IPS-NIHi7 (cell line): ENCODE measurements around the gene TUNAR.
"Not testable (repeated sequence)": the region's sequence is repeated elsewhere in the genome, so short reads cannot be mapped to it uniquely, and the experiment has no call there.

Experiments used
- DNase-seq: peaks from one replicate; pipeline ENCODE4 v3.0.0; 2012; ENCODE audit warnings: mixed read lengths; ENCODE audit errors: extremely low spot score

The TUNAR gene

GRCh38 chr14:95915330-95915729 is 38.7 kb downstream of the TUNAR start:
- peak; percentile 90 for DNase-seq

DNA sequence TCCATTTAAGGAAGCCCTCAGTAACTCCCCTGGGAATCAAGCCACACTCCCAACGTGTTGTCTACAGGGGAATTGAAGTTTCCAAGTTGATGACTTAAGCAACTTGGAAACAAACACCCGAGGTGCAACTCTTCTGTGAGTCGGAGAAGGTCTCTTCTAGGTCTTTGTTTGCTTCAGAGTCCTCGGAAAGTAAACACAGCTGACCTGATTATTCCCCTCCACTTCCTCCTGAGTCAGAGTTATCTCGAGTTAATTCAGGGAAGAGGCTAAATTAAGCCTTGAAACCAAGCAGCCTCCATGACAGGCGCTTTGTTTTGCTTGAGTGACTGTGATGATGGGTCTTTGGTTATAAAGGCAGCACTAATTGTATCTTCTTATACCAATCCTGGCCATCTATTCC is 41.8 kb downstream of the TUNAR start:
- no peak for DNase-seq

DNA sequence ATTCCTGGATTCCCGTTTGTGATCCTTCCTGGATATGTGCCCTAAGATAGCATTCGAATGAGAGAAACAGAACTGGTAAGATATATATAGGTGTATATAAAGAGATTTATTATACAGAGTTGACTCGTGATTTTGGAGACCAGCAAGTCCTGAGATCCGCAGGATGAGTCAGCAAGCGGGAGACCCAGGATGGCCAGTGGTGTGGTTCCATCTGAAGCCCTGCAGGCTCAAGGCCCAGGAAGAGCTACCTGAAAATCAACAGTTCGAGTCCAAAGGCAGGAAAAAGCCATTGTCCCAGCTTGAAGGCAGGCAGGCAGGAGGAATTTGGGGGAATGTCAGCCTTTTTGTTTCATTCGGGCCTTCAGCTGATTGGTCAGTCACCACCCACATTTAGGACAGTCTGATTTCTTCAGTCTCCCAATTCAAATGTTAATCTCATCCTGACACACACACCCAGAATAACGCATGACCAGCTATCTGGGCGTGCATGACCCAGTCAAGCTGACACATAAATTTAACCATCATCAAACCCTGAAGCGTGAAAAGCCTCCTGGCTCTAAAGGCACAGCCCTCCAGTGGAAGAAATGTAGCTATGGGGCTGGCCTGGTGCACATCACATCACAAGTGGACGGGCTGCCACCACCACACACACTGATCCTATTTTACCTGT is 44.3 kb downstream of the TUNAR start:
- no peak for DNase-seq

- DNase-seq: no peak
Observed at GRCh38 chr14:95922080-95922479, 45.4 kb downstream of the TUNAR start.

DNA sequence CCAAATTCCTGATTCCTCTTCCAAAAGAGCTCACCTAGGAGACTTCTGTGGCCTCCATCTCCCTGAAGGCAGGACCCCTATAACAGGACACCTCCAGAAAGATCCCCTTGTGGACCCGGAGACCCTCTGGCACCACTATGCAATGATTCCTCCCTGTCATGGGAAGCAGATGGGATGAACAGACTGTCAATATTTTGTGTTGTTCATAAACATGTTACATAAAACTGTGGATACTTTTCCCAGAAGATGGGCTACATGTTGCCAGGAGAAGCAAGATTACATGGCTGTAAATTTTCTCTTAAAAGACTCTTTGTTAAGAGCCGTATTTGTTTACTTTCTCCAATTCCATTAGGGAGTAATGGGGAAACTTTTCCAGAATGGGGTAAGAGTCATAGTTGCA is 52.1 kb downstream of the TUNAR start:
- no peak for DNase-seq

- DNase-seq: no peak
Observed at GRCh38 chr14:95931384-95931783, 54.8 kb downstream of the TUNAR start.

DNA sequence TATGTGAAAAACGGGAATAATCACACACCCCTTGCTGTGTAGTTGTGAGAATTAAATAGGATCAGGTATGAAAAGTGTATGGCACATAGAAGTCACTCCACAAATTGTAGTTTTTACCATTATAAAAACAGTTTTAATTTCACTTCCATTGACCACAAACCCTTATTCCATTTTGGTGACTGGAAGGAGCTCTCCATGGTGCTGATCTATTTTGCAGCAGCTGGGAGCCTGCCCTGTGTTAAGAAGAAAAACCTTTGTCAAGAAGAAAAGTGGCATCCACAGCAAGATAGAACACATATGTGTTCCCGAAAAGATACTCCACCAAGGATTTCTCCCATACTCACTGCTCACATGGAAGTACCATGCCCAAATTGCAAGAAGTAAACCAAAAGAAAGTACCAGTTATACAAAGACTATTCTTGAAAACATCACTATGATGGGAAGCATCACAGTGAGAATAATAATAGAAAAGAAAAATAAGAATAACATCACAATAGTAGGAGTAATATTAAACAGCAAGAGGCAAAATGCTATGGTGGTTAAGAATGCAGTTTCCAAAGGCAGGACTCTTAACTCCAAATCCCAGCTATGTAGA is 58.7 kb downstream of the TUNAR start:
- peak; percentile 51 for DNase-seq

- DNase-seq: no peak
Observed at GRCh38 chr14:95936041-95936440, 59.4 kb downstream of the TUNAR start.

- no peak for DNase-seq
Observed at GRCh38 chr14:95939335-95939734, 62.7 kb downstream of the TUNAR start.

- no peak for DNase-seq
Observed at GRCh38 chr14:95941897-95942296, 65.3 kb downstream of the TUNAR start.

GRCh38 chr14:95943699-95944098 is 67.1 kb downstream of the TUNAR start:
- peak; percentile 43 for DNase-seq

GRCh38 chr14:95944462-95944861 is 67.8 kb downstream of the TUNAR start:
- DNase-seq: no peak

DNA sequence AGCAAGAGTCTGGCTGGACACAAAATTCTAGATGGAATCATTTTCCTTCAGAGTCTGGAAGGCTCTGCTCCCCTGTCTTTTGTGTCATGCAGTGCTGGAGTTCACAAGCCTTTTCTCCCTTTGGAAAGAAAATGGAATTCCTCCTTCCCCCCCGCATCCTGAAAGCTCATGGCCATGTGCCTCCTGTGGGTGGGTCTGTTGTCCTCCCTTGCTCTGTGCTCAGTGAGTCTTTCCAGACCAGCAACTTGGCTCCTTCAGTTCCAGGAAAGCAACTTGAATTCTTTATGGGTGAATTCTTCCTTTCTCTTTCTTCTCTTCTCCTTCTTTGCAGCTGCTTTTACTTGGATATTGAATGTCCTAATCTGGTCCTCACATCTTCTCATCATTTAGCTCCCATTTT is 70.2 kb downstream of the TUNAR start:
- no peak for DNase-seq

DNA sequence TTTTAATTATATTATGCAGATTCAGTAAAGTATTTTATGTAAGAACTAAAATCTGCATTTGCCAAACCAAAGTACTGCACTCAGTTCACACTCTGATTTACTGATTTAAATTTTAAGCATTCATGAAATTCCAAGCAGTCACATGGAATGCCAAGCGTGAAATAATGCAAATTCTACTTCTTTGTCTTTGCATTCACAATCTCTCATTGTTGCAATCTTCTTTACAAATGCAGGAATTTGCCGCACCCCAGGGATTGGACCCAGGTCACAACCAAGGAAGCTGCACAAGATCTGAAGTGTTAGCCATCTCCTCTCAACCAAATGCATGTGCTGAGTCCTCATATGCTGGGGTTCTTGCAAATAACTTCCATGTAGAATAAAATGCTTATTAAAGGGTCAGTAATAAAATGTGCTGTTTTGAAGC is 71.9 kb downstream of the TUNAR start:
- peak; percentile 70 for DNase-seq

DNA sequence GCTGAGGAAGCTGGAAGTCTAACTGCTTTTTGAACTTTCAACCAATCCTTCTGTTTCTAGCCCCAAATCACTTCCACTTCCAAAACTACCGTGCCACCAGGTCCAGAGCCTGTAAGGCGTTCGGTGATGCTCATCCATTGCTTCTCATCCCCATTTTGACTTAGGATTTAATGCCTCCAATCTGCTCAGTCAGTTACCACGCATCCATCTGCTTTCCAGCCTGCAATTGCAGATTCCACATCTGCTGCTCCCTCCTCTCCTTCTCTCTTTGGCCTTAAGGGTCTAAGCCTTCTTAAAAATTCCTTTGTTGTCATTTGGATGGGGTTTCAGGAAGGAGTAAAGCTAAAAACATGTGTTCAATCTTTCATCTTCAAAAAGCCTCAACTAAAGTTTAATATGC is 74.7 kb downstream of the TUNAR start:
- DNase-seq: no peak

- peak; percentile 57 for DNase-seq
Observed at GRCh38 chr14:95953111-95953724, 76.6 kb downstream of the TUNAR start.

- no peak for DNase-seq
Observed at GRCh38 chr14:95956601-95957460, 80.2 kb downstream of the TUNAR start.

GRCh38 chr14:95958105-95958504 is 81.5 kb downstream of the TUNAR start:
- DNase-seq: no peak

- no peak for DNase-seq
Observed at GRCh38 chr14:95959317-95959716, 82.7 kb downstream of the TUNAR start.

- no peak for DNase-seq
Observed at GRCh38 chr14:95961481-95961880, 84.8 kb downstream of the TUNAR start.

DNA sequence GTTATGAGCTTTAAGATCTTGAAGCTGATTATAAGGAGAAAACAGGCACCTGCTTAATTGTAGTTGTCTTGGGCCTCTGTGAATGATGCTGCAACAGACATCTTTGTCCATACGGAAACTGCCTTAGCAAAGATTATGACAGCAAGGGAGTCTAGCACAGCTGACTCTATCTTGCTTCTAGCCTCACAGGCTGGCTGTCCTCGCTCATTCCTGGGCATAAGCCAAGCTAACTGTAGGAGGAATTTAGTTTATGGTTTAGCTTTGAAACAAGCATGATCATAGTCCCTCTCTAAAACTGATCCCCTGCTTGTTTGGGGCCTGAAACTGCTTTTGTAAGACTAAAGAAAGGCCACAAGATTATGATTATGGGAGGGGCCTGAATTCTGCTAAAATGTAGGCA is 88.3 kb downstream of the TUNAR start:
- no peak for DNase-seq

GRCh38 chr14:95968048-95968447 is 91.4 kb downstream of the TUNAR start:
- not testable (repeated sequence) for DNase-seq
